Stimulated activated naive CD8-positive, alpha-beta T cell treated with anti-CD3 and anti-CD28 coated beads, Interleukin-15, Interleukin-2, amounts not matched to agents 100 U/mL and 50 U/mL, for 24 hours (primary cell): ENCODE data around the gene LRP8.
A peak's percentile ranks its signal among the peaks of the same experiment; 100 is the strongest.

ENCODE experiments used
- ATAC-seq: fragments of 150-1000 bp; cut with Tn5 transposase; one replicate; pipeline ENCODE4 v1.10.0; 2021
- DNase-seq: peaks from one replicate; pipeline ENCODE4 v3.0.0; 2021

Gene LRP8

GRCh38 chr1:53359225-53359933 is 31.5 kb upstream of the LRP8 start:
- DNase-seq (no peak), ATAC-seq (no peak)

GRCh38 chr1:53356637-53357036 is 28.8 kb upstream of the LRP8 start:
- DNase-seq, result no peak
- ATAC-seq, result no peak

- ATAC-seq (no peak), DNase-seq (no peak)
Measured at GRCh38 chr1:53354119-53354518, 26.2 kb upstream of the LRP8 start.

- no peak for ATAC-seq
Measured at GRCh38 chr1:53352561-53352960, 24.7 kb upstream of the LRP8 start.

GRCh38 chr1:53350853-53351767 is 23.2 kb upstream of the LRP8 start:
- ATAC-seq, result no peak
- DNase-seq, result no peak

More at GRCh38 chr1:53352561-53352960, 24.7 kb upstream of the LRP8 start:
- DNase-seq, result no peak

GRCh38 chr1:53349968-53350852 is 22.3 kb upstream of the LRP8 start:
- ATAC-seq (no peak), DNase-seq (no peak)

- ATAC-seq, result no peak
- no peak for DNase-seq
Measured at GRCh38 chr1:53349369-53349835, 21.5 kb upstream of the LRP8 start.

- ATAC-seq (no peak), DNase-seq (no peak)
Measured at GRCh38 chr1:53348486-53349368, 20.9 kb upstream of the LRP8 start.

GRCh38 chr1:53346814-53347176 is 18.9 kb upstream of the LRP8 start:
- DNase-seq (no peak), ATAC-seq (no peak)

- ATAC-seq (no peak), DNase-seq (no peak)
Measured at GRCh38 chr1:53345996-53346813, 18.3 kb upstream of the LRP8 start.

GRCh38 chr1:53344921-53345838 is 17.3 kb upstream of the LRP8 start:
- ATAC-seq, result no peak
- DNase-seq, result no peak

- DNase-seq (no peak), ATAC-seq (no peak)
Measured at GRCh38 chr1:53343831-53344668, 16.2 kb upstream of the LRP8 start.

GRCh38 chr1:53342735-53343470 is 15.0 kb upstream of the LRP8 start:
- no peak for ATAC-seq
- DNase-seq, result no peak

- no peak for ATAC-seq
- DNase-seq, result no peak
Measured at GRCh38 chr1:53341961-53342707, 14.3 kb upstream of the LRP8 start.

GRCh38 chr1:53341521-53341895 is 13.6 kb upstream of the LRP8 start:
- ATAC-seq (no peak), DNase-seq (no peak)

GRCh38 chr1:53340660-53341520 is 13.0 kb upstream of the LRP8 start:
- DNase-seq (peak; percentile 31), ATAC-seq (peak; percentile 69)
